IPS DF 19.7 (cell line): Measurements from ENCODE around the gene RNU1-2.
"Not testable (repeated sequence)": the region's sequence is repeated elsewhere in the genome, so short reads cannot be mapped to it uniquely, and the experiment has no call there.

Source experiments
- DNase-seq: peaks from one replicate; pipeline ENCODE4 v3.0.0-alpha.2; 2013; ENCODE audit warnings: low read depth, low spot score

RNU1-2 gene

GRCh38 chr1:16907870-16908758 is 12.3 kb downstream of the RNU1-2 start:
- no peak for DNase-seq

- not testable (repeated sequence) for DNase-seq
Observed at GRCh38 chr1:16911851-16912721, 16.3 kb downstream of the RNU1-2 start.

GRCh38 chr1:16912742-16913141 is 17.0 kb downstream of the RNU1-2 start:
- DNase-seq: not testable (repeated sequence)

- DNase-seq: no peak
Observed at GRCh38 chr1:16913181-16913832, 17.5 kb downstream of the RNU1-2 start.

- DNase-seq: peak; percentile 84
Observed at GRCh38 chr1:16913833-16914662, 18.3 kb downstream of the RNU1-2 start.

- DNase-seq: not testable (repeated sequence)
Observed at GRCh38 chr1:16914928-16915626, 19.3 kb downstream of the RNU1-2 start.

- DNase-seq: no peak
Observed at GRCh38 chr1:16915627-16915973, 19.8 kb downstream of the RNU1-2 start.

GRCh38 chr1:16916036-16916880 is 20.5 kb downstream of the RNU1-2 start:
- not testable (repeated sequence) for DNase-seq

GRCh38 chr1:16918371-16918770 is 22.6 kb downstream of the RNU1-2 start:
- DNase-seq: no peak

- not testable (repeated sequence) for DNase-seq
Observed at GRCh38 chr1:16918936-16919665, 23.3 kb downstream of the RNU1-2 start.

GRCh38 chr1:16920951-16921350 is 25.2 kb downstream of the RNU1-2 start:
- DNase-seq: no peak

- peak; percentile 99 for DNase-seq
Observed at GRCh38 chr1:16921391-16922185, 25.8 kb downstream of the RNU1-2 start, which contains the start of gene CROCC. Gene CROCC, plus strand, starts transcription at chr1:16921931. Its CDS starts 88 bp downstream, at chr1:16922019.

GRCh38 chr1:16922466-16922865 is 26.7 kb downstream of the RNU1-2 start:
- no peak for DNase-seq

GRCh38 chr1:16922885-16923431 is 27.2 kb downstream of the RNU1-2 start:
- no peak for DNase-seq

GRCh38 chr1:16924216-16924918 is 28.6 kb downstream of the RNU1-2 start:
- no peak for DNase-seq

GRCh38 chr1:16924919-16925477 is 29.2 kb downstream of the RNU1-2 start:
- DNase-seq: no peak
